ENCODE measurements around the gene RIBC2.

The RIBC2 gene

GRCh38 chr22:45429981-45430775 is 16.7 kb downstream of the RIBC2 start:
- ATAC-seq: no peak
- TF ChIP-seq ZNF8 (CRISPR knock-in tag; IDR thresholded peaks at IDR 0.05) (no peak), GLIS3 (CRISPR knock-in tag; IDR thresholded peaks at IDR 0.05) (no peak), OSR1 (CRISPR knock-in tag; IDR thresholded peaks at IDR 0.05) (no peak), SNAI2 (CRISPR knock-in tag; IDR thresholded peaks at IDR 0.05) (no peak), POU6F1 (CRISPR knock-in tag; IDR thresholded peaks at IDR 0.05; ENCODE audit: borderline replicate concordance, low read depth) (no peak), BACH2 (CRISPR knock-in tag; IDR thresholded peaks at IDR 0.05; ENCODE audit: borderline replicate concordance) (no peak), TSHZ2 (CRISPR knock-in tag; IDR thresholded peaks at IDR 0.05) (no peak), ARNTL (CRISPR knock-in tag; IDR thresholded peaks at IDR 0.05; ENCODE audit: borderline replicate concordance, low read depth) (no peak), RARB (CRISPR knock-in tag; IDR thresholded peaks at IDR 0.05) (no peak), ESRRG (CRISPR knock-in tag; IDR thresholded peaks at IDR 0.05) (no peak), CSRNP3 (CRISPR knock-in tag; IDR thresholded peaks at IDR 0.05) (no peak), PATZ1 (CRISPR knock-in tag; IDR thresholded peaks at IDR 0.05; ENCODE audit: borderline replicate concordance) (no peak)

- TF ChIP-seq OSR1 (CRISPR knock-in tag; IDR thresholded peaks at IDR 0.05): no peak
- TF ChIP-seq PATZ1 (CRISPR knock-in tag; IDR thresholded peaks at IDR 0.05; ENCODE audit: borderline replicate concordance): no peak
- TF ChIP-seq ZC3H10 (CRISPR knock-in tag; IDR thresholded peaks at IDR 0.05): no peak
- TF ChIP-seq ZFP3 (CRISPR knock-in tag; IDR thresholded peaks at IDR 0.05): no peak
- no peak for TF ChIP-seq ZFP30 (CRISPR knock-in tag; IDR thresholded peaks at IDR 0.05)
- no peak for TF ChIP-seq CSDC2 (CRISPR knock-in tag; IDR thresholded peaks at IDR 0.05)
- no peak for TF ChIP-seq TCF4 (CRISPR knock-in tag; IDR thresholded peaks at IDR 0.05; ENCODE audit: borderline replicate concordance)
- TF ChIP-seq ARNTL (CRISPR knock-in tag; IDR thresholded peaks at IDR 0.05; ENCODE audit: borderline replicate concordance, low read depth): no peak
- no peak for TF ChIP-seq ESRRG (CRISPR knock-in tag; IDR thresholded peaks at IDR 0.05)
- TF ChIP-seq TOX (CRISPR knock-in tag; IDR thresholded peaks at IDR 0.05; ENCODE audit: borderline replicate concordance): no peak
- TF ChIP-seq POU6F1 (CRISPR knock-in tag; IDR thresholded peaks at IDR 0.05; ENCODE audit: borderline replicate concordance, low read depth): no peak
- TF ChIP-seq BACH2 (CRISPR knock-in tag; IDR thresholded peaks at IDR 0.05; ENCODE audit: borderline replicate concordance): no peak
- no peak for TF ChIP-seq ISL1 (CRISPR knock-in tag; IDR thresholded peaks at IDR 0.05)
- no peak for TF ChIP-seq CSRNP3 (CRISPR knock-in tag; IDR thresholded peaks at IDR 0.05)
- ATAC-seq: no peak
Observed at GRCh38 chr22:45430871-45431270, 17.4 kb downstream of the RIBC2 start.
